ENCODE results near the gene SOX18.

Gene SOX18

DNA sequence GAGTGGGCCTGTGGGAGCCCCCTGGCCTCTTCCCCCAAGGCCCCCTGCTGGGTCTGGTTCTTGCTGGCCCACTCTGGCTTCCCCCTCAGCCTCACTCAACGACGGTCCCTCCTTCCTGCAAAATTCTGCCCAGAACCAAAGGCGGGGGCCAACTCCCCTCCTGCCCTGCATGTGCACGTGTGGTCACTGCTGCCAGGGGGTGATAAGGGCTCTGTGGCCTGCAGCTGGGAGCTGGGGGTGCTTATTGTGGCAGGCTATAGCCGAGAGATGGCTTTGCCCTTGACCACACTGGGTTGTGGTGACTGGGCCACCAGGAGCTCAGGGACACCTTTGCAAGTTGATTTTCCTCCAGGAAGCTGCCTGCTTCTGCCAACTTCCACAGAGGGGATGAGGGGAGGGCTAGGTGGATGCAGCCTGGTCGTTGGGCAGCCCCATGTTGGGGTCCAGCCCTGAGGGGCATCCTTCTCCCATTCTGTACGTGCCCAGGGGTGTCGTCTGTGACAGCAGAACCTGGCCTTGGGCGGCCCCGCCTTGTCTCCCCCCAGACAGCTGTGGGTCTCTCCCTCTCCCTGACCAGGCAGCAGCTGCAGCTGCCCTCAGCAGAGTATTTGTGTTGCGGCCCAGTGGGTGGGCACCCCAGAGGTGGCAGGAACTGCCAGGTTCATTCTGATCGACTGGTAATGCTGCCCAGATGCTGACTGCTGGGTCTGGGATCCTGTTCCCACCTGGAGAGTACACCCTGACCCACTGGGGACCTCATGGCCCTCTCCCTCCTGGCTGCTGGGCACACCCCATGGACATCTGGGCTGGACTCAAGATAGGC is 19.2 kb upstream of the SOX18 start:
- DNase-seq (ENCODE audit: low spot score) = no peak

DNA sequence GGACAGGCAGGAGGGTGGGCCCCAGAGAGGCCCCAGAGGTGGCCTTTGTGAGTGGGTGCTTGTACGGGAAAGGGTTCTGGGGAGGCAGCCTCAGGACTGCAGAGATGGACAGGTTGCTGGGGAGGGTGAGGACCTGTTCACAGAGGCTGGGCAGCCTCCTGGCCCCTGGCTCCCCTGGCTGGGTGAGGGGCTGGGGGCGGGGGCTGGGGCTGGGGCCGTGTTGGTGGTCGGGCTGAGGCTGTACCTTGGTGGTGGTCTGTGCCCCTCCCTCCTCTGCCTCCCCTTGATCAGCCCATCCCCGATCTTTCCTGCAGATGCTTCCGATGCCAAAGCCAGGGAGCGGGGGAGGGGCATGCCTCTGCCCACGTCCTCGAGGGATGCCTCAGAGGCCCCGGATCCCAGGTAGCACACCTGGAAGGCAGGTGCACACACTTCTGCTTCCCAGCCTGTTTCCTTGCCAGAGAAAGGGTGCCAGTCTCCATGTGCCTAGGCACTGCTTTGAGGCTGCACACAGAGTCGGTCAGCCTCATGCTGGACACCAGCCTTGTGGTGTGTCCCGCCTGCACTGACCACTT is 18.4 kb upstream of the SOX18 start:
- no peak for DNase-seq (ENCODE audit: low spot score)

- DNase-seq (ENCODE audit: low spot score) = no peak
These were observed 17.7 kb upstream of the SOX18 start for GRCh38 chr20:64067005-64067632.

DNA sequence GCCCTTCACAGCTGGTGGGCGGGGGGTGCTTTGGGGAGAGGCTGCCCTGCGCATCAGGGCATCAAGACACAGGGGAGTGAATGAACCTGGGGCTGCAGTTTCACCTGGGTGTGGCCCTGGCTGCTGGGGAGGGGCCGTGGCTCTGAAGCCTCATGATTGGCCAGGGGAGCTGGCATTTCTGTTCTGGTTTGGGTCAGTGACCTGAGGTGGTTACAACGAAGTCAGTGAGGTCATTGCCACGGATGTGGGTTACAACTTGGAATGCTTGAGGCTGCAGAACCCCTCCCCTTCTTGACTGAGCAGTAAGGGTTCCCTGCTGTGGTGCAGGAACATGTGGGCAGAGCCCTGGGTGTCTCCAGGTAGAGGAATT is 16.5 kb upstream of the SOX18 start:
- no peak for DNase-seq (ENCODE audit: low spot score)

DNA sequence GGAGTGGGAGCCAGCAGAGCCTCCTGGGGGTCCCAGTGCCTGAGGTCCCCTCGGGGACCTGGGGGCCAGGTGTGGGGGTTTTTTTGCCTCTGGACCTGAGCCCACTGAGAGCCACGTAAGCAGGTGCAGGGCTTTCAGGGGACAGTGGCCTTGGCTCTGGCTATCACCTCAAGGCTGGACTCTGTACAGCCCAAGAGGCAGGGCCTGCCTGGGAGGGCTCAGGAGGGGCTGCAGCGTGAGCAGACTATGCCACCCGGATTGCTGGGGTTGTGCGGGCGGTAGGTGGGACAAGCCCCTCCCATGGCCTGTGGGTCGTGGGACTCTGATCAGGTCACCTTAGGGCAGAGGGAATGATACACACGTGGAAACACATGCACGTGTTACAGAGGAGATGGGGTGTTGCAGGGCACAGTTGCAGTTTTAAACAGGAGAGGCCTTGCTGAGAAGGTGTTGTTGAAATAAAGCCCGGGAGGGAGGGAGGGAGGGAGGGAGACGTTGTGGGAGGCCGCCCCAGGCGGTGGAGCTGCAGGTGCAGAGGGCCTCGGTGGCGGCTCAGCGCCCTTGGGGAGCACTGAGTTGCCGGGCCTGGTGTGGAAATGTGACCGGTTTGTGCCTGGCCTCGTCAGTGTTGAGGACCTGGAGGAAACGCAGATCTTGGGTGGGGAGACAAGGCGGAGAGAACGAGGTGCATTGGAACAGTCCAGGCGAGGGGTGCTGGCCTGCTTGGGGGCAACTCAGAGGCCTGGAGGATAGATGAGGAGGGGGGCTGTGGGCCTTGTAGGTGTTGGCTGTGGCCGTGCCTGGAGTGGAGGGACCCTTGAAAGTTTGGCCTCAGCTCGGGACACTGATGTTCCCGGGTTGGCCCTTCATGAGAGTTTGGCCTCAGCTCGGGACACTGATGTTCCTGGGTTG is 15.9 kb upstream of the SOX18 start:
- DNase-seq (ENCODE audit: low spot score) = no peak

DNA sequence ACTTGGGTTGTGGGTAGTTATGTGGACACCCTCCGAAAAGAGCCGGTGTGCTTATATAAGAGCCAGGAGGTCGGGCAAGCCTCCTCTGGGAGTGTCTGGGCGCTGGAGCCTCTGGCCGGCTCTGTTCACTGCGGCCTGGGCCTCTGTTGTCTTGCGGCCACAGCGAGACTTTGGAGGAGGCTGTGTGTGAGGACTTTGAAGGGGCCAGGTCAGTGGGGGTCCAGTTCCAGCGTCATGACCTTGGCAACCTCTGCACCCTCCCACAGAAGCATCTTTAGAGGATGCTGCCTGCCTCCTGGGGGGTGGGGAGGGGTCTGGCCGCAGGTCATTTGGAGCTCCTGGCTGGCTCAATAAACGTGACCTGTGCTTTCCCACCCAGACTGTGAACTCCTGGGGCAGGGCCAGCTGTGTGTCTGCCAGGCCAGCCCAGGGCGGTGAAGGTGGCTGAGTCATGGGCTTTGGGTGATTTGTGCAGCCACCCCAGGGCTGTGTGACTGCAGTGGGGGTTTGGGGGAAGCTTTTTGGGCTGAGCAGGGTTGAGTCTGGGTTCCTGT is 14.8 kb upstream of the SOX18 start:
- DNase-seq (ENCODE audit: low spot score) = no peak

GRCh38 chr20:64063389-64064144 is 14.1 kb upstream of the SOX18 start:
- no peak for DNase-seq (ENCODE audit: low spot score)

- DNase-seq (ENCODE audit: low spot score) = peak; percentile 97
These were observed 13.4 kb upstream of the SOX18 start, which contains the start of gene TCEA2 for GRCh38 chr20:64062596-64063388. Gene TCEA2, plus strand, starts transcription at chr20:64063198. Its CDS starts 115 bp downstream, at chr20:64063313.

GRCh38 chr20:64062276-64062595 is 12.8 kb upstream of the SOX18 start:
- no peak for DNase-seq (ENCODE audit: low spot score)

GRCh38 chr20:64058536-64058935 is 9.1 kb upstream of the SOX18 start:
- DNase-seq (ENCODE audit: low spot score) = no peak

DNA sequence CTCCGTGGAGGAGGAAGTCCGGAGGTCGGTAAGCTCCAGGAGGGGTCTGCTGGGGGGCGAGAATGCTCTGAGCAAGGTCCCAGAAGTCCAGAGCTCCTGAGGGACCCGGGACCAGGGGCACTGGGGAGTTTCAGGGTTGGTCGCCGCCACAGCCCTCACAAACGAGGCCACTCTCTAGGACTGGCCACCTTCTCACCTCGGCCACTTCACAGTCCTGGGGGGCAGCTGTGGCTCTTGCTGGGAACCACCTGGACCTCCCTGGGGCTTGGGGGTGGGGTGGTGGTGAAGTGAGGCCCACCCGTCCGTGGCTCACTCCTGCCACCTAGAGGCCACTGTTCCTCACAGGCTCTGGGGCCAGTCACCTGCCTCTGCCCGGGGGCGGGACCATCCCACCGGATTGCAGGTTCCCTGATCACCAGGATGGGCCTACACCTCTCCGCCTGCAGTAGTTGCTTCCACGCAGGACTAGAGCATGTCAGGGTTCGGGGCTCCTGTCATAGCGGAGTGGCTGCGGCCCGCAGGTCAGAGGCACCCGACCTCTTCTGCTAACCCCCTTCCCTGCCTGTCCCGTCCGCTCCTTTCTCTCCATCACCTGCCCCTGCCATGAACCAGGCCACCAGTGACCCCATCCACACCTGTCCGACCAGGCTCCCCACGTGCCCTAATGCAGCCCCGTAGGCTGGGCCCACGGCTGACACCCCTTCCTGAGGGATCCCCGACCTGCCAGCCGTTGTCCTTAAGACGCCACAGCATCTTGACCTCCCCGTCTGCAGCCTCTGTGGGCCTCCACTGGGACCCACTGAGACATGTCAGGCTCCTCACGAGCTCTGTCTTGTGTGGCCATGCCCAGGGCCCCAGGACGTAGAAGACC is 8.4 kb upstream of the SOX18 start:
- DNase-seq (ENCODE audit: low spot score) = no peak

- DNase-seq (ENCODE audit: low spot score) = no peak
These were observed 7.6 kb upstream of the SOX18 start for GRCh38 chr20:64056889-64057627.

DNA sequence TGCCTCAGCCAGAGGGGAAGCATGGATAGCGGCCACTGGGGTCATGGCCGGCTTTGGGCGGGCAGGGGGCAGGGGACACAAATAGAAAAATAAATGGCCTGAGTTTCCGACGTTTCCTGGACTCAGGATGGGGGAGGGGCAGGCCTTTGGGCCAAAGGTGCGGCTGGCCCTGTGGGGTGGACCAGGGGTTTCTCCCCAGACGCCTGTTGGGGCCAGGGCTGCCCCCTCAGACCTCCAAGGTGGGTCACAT is 7.1 kb upstream of the SOX18 start:
- no peak for DNase-seq (ENCODE audit: low spot score)

- DNase-seq (ENCODE audit: low spot score) = no peak
These were observed 6.6 kb upstream of the SOX18 start for GRCh38 chr20:64055893-64056638.

GRCh38 chr20:64055396-64055892 is 6.0 kb upstream of the SOX18 start:
- no peak for DNase-seq (ENCODE audit: low spot score)

GRCh38 chr20:64053841-64054661 is 4.6 kb upstream of the SOX18 start:
- no peak for DNase-seq (ENCODE audit: low spot score)
